Duodenal mucosa (tissue), 2 donors: ENCODE data around the gene STPG1.

Source experiments
- H3K27ac ChIP-seq: one replicate; pipeline ENCODE4 v1.7.0; 2013; ENCODE audit warnings: low read depth, low read length
- H3K27me3 ChIP-seq, 2 donors: one replicate each; pipeline ENCODE4 v1.7.0; 2013; ENCODE audit warnings: low read length in 2 of 2, control low read depth in 1 of 2; ENCODE audit not compliant: insufficient read depth in 2 of 2, control insufficient read depth in 1 of 2
- H3K36me3 ChIP-seq, 2 donors: one replicate each; pipeline ENCODE4 v1.7.0; 2013; ENCODE audit warnings: low read length in 2 of 2, control low read depth in 1 of 2; ENCODE audit not compliant: insufficient read depth in 2 of 2, control insufficient read depth in 1 of 2
- H3K4me1 ChIP-seq, 2 donors: one replicate each; pipeline ENCODE4 v1.7.0; 2013; ENCODE audit warnings: low read length in 2 of 2, control low read depth in 1 of 2; ENCODE audit not compliant: insufficient read depth in 2 of 2, control insufficient read depth in 1 of 2
- H3K4me3 ChIP-seq, 2 donors: one replicate each; pipeline ENCODE4 v1.7.0; 2013; ENCODE audit warnings: low read length in 2 of 2, low read depth in 1 of 2
- H3K9ac ChIP-seq, 2 donors: one replicate each; pipeline ENCODE4 v1.7.0; 2013; ENCODE audit warnings: low read length in 2 of 2, low read depth in 1 of 2
- H3K9me3 ChIP-seq, 2 donors: one replicate each; pipeline ENCODE4 v1.7.0; 2013; ENCODE audit warnings: low read length in 2 of 2, control low read depth in 1 of 2; ENCODE audit not compliant: control insufficient read depth in 1 of 2

Gene STPG1

DNA sequence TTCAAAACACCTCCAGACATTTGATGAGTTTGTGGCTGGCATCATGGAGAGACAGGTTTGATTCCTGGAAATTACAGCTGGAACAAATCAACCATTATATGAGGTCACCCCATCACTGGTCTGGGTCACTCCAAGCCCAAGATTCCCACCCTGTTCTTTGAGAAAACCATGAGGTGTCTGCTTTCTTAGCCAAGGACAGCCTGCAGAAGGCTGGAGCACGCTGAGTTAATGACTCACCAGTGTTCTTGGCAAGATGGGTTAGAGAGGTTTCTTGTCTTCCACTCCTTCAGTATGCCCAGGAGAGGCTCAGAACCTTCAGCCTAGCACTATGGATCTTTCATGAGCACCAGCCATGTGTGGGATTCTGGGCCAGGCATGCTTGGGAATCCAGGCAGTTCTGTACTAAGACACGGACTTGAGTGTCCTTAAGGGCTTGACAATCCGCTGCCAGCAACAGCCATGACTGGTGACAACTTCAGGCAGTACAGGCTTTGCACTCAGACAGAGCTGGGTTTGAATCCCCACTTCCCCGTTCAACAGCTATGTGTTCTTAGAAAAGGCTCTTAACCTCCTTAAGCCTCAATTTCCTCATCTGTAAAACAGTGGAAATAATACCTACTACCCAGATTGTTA lies 50.5 kb downstream of the STPG1 start:
- no peak overlapping the region for H3K4me3 ChIP-seq
- no peaks in the 10 kb centered on the region for H3K27me3 ChIP-seq
- peaks cover 4 to 12% of the 10 kb centered on the region in 2 donors for H3K4me1 ChIP-seq
- H3K36me3 ChIP-seq = peaks cover 3 to 10% of the 10 kb centered on the region in 2 donors
- no peaks in the 10 kb centered on the region for H3K9me3 ChIP-seq
- no peak overlapping the region for H3K9ac ChIP-seq
- no peak overlapping the region for H3K27ac ChIP-seq

DNA sequence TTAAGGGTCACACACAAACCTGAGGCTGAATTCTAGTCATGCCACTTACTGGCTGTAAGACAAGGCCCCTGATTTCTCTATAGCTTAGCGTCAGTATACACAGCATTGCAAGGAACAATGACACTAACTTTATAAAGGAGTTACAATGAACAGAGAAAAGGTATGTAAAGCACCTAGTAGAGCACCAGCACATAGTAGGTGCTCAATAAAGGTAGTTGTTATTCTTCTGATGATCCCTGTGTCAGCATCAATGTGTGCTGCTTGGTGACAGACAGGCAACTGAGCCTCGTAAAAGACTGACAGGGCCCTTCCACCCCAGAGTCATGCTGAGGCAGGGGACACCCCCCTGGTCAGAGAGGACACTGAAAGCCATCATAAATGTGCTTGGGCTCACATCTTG lies 51.2 kb downstream of the STPG1 start:
- Histone ChIP-seq H3K36me3 (peaks cover 10% of the 10 kb centered on the region in 2 donors), H3K9ac (no peak overlapping the region), H3K4me1 (peaks cover 4 to 12% of the 10 kb centered on the region in 2 donors), H3K27me3 (no peaks in the 10 kb centered on the region), H3K27ac (no peak overlapping the region), H3K9me3 (no peaks in the 10 kb centered on the region), H3K4me3 (no peak overlapping the region)

DNA sequence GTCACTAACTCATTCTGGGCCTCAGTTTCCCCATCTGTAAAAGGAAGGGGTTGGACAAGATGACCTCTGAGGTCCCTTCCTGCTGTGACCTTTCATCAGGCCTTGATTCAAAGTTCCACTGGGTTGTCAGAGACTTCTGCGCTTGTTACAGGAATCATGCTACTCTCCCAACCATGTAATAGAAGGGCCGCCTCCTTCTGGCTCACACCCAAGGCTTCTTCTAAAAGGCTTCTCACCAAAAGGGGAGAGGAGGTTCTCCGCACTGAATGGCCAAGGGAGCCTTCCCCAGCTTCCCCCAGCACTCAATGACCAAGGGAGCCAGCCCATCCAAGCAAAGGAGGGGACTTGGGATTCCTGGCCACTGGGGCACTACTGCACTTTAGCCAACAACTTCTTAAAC lies 51.8 kb downstream of the STPG1 start:
- no peak overlapping the region for H3K9ac ChIP-seq
- no peak overlapping the region for H3K27ac ChIP-seq
- no peaks in the 10 kb centered on the region for H3K9me3 ChIP-seq
- no peak overlapping the region for H3K4me3 ChIP-seq
- peaks cover 4 to 12% of the 10 kb centered on the region in 2 donors for H3K4me1 ChIP-seq
- no peaks in the 10 kb centered on the region for H3K27me3 ChIP-seq
- peaks cover 10% of the 10 kb centered on the region in 2 donors for H3K36me3 ChIP-seq

DNA sequence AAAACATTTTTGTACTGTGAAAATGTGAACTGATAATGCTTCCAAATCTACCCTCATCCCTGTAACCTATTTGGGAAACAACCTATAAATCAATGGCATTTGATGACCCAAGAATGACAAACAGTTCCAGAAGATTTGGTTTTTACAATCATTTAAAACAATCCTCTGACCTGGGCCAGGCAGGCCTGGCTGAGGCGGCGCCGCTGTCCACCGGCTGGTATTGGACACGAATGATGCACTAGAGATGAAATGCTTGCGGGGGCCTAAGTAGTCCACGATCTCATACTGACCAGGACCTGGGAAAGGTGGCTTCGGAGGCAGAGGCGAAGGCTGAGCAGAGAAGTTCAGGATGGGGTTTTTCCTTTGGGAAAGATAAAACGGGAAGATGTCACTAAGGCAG lies 52.9 kb downstream of the STPG1 start:
- H3K36me3 ChIP-seq = peaks cover 10% of the 10 kb centered on the region in 2 donors
- H3K9ac ChIP-seq = no peak overlapping the region
- peaks cover 4 to 12% of the 10 kb centered on the region in 2 donors for H3K4me1 ChIP-seq
- H3K27me3 ChIP-seq = no peaks in the 10 kb centered on the region
- no peak overlapping the region for H3K4me3 ChIP-seq
- H3K9me3 ChIP-seq = no peaks in the 10 kb centered on the region
- no peak overlapping the region for H3K27ac ChIP-seq

DNA sequence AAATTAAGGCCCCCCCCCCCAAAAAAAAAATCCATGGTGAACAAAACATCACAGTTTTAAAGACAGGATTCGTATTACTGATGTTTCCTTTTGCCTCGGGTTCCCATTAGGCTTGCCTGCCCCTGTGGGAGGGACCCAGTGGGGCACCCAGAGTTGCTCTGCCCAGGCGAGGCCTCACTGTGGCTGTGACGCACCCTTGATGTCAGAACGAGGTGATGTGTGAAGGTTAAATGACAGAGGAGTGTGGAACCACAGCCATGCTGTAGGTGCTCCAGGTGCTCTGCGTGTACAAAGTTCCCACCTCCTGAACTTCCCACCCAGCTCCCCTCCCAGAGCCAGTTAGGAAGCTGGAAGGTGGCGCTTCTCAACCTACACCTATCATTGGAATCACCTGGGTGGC lies 56.5 kb downstream of the STPG1 start:
- Histone ChIP-seq H3K27me3 (no peaks in the 10 kb centered on the region), H3K4me1 (no peaks in the 10 kb centered on the region), H3K27ac (no peak overlapping the region), H3K36me3 (peaks cover 7 to 10% of the 10 kb centered on the region in 2 donors), H3K9ac (no peak overlapping the region), H3K4me3 (no peak overlapping the region), H3K9me3 (no peaks in the 10 kb centered on the region)

DNA sequence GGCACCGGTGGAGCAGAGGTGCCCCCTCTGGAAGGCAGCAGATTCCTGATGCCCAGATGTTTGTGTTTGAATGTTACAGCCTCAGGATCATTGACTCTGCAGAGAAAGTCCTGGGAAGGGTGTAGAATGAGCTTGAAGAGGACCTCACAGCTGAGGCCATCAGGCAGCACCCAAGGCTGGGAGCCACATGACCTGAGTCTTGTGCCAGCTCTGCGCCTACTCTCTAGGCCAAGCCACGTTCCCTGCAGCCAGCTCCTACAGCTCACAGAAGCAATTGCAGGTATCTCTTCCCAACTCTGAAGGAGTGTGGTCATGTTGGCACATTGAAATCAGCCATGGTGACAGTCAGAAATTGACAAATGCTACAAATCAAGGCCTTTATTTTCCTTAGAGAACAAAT lies 58.1 kb downstream of the STPG1 start:
- Histone ChIP-seq H3K9ac (no peak overlapping the region), H3K4me3 (no peak overlapping the region), H3K4me1 (peaks cover 5 to 6% of the 10 kb centered on the region in 2 donors), H3K27me3 (no peaks in the 10 kb centered on the region), H3K36me3 (peaks cover 7 to 10% of the 10 kb centered on the region in 2 donors), H3K27ac (no peak overlapping the region), H3K9me3 (no peaks in the 10 kb centered on the region)

DNA sequence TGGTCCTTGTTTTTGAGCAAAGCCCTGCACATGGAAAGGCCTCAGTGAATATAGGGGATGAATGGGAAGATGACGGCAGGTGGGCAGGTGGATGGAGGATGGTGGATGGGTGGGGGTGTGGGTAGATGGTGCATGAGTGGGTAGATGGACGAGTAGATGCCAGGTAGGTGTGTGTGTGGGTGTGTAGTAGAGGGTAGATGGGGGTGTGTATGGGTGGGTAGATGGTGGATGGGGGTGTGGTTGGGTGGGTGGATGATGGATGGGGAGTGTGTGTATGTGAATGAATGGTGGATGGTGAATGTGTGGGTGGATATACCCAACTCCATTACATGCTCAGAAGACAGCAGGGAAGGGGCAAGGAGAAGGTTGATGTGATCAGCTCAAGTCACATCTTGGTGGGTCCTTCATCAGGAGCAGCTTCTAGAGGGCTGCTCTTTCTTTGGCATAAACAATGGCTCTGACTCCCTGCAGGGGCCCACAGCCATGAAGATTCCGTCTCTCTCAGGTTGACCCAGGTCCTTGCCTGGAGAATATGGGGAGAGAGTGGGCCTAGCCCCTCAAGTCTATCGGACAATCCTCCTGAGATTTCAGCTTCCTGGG lies 60.2 kb downstream of the STPG1 start:
- H3K4me3 ChIP-seq = no peak overlapping the region
- peaks cover 0 to 8% of the 10 kb centered on the region in 2 donors for H3K36me3 ChIP-seq
- no peaks in the 10 kb centered on the region for H3K9me3 ChIP-seq
- H3K27ac ChIP-seq = no peak overlapping the region
- H3K9ac ChIP-seq = no peak overlapping the region
- H3K4me1 ChIP-seq = peaks cover 5 to 6% of the 10 kb centered on the region in 2 donors
- no peaks in the 10 kb centered on the region for H3K27me3 ChIP-seq

GRCh38 chr1:24351918-24352627 lies 61.5 kb downstream of the STPG1 start:
- Histone ChIP-seq H3K27ac (no peak overlapping the region), H3K4me1 (peaks cover 5 to 6% of the 10 kb centered on the region in 2 donors), H3K27me3 (no peaks in the 10 kb centered on the region), H3K9ac (no peak overlapping the region), H3K9me3 (no peaks in the 10 kb centered on the region), H3K36me3 (no peaks in the 10 kb centered on the region), H3K4me3 (no peak overlapping the region)

GRCh38 chr1:24351247-24351646 lies 62.3 kb downstream of the STPG1 start:
- Histone ChIP-seq H3K4me1 (peaks cover 5 to 6% of the 10 kb centered on the region in 2 donors), H3K9me3 (no peaks in the 10 kb centered on the region)

DNA sequence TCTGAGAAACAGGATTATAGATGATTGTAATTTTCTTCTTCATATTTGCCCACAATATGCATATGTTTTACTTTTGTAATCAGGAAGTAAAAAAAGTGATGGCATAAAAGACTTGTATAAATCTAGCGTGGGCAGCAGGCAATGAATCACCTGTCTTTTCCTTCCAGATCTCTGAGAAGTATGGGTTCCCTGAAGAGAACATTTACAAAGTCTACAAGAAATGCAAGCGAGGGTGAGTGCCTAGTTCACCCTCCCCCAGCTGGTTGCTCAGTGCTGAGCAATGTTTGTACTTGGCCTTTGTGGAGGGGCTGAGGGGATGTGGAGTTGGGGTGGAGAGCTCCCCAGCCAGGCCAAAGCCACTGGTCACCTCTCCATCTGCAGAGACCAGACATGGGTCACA lies 63.7 kb downstream of the STPG1 start:
- Histone ChIP-seq H3K9me3 (no peaks in the 10 kb centered on the region), H3K36me3 (no peaks in the 10 kb centered on the region), H3K9ac (no peak overlapping the region), H3K4me3 (no peak overlapping the region), H3K4me1 (peaks cover 5 to 6% of the 10 kb centered on the region in 2 donors), H3K27me3 (no peaks in the 10 kb centered on the region), H3K27ac (no peak overlapping the region)

More at GRCh38 chr1:24351247-24351646, 62.3 kb downstream of the STPG1 start:
- no peak overlapping the region for H3K27ac ChIP-seq
- H3K36me3 ChIP-seq = no peaks in the 10 kb centered on the region
- H3K27me3 ChIP-seq = no peaks in the 10 kb centered on the region
- H3K9ac ChIP-seq = no peak overlapping the region
- H3K4me3 ChIP-seq = no peak overlapping the region
